Neural progenitor cell (in vitro differentiated cells): Measurements from ENCODE around the gene CAGE1. TPM values are rescaled to one million over a fixed set of nuclear protein-coding genes. Genes with fewer than 3 reads are reported as not detected.
"Not testable (repeated sequence)": the region's sequence is repeated elsewhere in the genome, so short reads cannot be mapped to it uniquely, and the experiment has no call there.

Experiments used
- DNase-seq: peaks from one replicate; pipeline ENCODE4 v3.0.0-alpha.2; 2016; ENCODE audit warnings: low spot score
- H2AFZ ChIP-seq: fragments of 200-600 bp; sonication (generic); replicated peaks from 2 replicates; pipeline ENCODE4 v1.6.1; 2016; ENCODE audit warnings: antibody characterized with exemption
- H3F3A ChIP-seq: fragments of 200-600 bp; sonication (generic); 2 replicates; pipeline ENCODE4 v1.6.1; 2016; ENCODE audit warnings: antibody characterized with exemption, low read depth
- H3K27ac ChIP-seq: fragments of 200-600 bp; sonication (generic); 2 replicates; pipeline ENCODE4 v1.5.1; 2016; ENCODE audit warnings: mild to moderate bottlenecking
- H3K27me3 ChIP-seq: fragments of 200-600 bp; sonication (generic); 2 replicates; pipeline ENCODE4 v1.6.1; 2016; ENCODE audit warnings: mild to moderate bottlenecking, moderate library complexity
- H3K36me3 ChIP-seq: fragments of 200-600 bp; sonication (generic); 2 replicates; pipeline ENCODE4 v1.5.1; 2016
- H3K4me1 ChIP-seq: fragments of 200-600 bp; sonication (generic); 2 replicates; pipeline ENCODE4 v1.6.1; 2016; ENCODE audit warnings: mixed run types
- H3K4me2 ChIP-seq: fragments of 200-600 bp; sonication (generic); 2 replicates; pipeline ENCODE4 v1.6.1; 2016
- H3K4me3 ChIP-seq: fragments of 200-600 bp; sonication (generic); 2 replicates; pipeline ENCODE4 v1.5.1; 2016
- H3K79me2 ChIP-seq: fragments of 200-600 bp; sonication (generic); 2 replicates; pipeline ENCODE4 v1.6.1; 2016; ENCODE audit warnings: low read depth
- H3K9ac ChIP-seq: fragments of 200-600 bp; sonication (generic); 2 replicates; pipeline ENCODE4 v1.6.1; 2016
- H3K9me3 ChIP-seq: fragments of 200-600 bp; sonication (generic); 2 replicates; pipeline ENCODE4 v1.5.1; 2016; ENCODE audit warnings: low read depth
- H4K20me1 ChIP-seq: fragments of 200-600 bp; sonication (generic); 2 replicates; pipeline ENCODE4 v1.6.1; 2016; ENCODE audit warnings: low read depth
- H3K27ac Mint-ChIP-seq: 3 replicates; pipeline ENCODE4 v1.8.0; 2021; ENCODE audit warnings: mixed read lengths
- H3K27me3 Mint-ChIP-seq: 2 replicates; pipeline ENCODE4 v1.8.0; 2022; ENCODE audit warnings: low read depth, mild to moderate bottlenecking, inconsistent platforms, moderate library complexity, mixed read lengths; ENCODE audit not compliant: insufficient read depth
- H3K36me3 Mint-ChIP-seq: 3 replicates; pipeline ENCODE4 v1.8.0; 2021; ENCODE audit warnings: mixed read lengths
- H3K4me1 Mint-ChIP-seq: 3 replicates; pipeline ENCODE4 v1.8.0; 2021; ENCODE audit warnings: mixed read lengths
- H3K4me3 Mint-ChIP-seq: 3 replicates; pipeline ENCODE4 v1.8.0; 2021; ENCODE audit warnings: mild to moderate bottlenecking, moderate library complexity, mixed read lengths
- H3K9me3 Mint-ChIP-seq: 3 replicates; pipeline ENCODE4 v1.8.0; 2020; ENCODE audit warnings: mixed read lengths
- EZH2 ChIP-seq: fragments of 200-600 bp; sonication (generic); IDR thresholded peaks from 2 replicates; pipeline ENCODE4 v1.6.1; 2017; ENCODE audit warnings: antibody characterized with exemption, mild to moderate bottlenecking, moderate library complexity
- EZH2phosphoT487 ChIP-seq: fragments of 200-600 bp; sonication (generic); IDR thresholded peaks from 2 replicates; pipeline ENCODE4 v1.6.1; 2017; ENCODE audit warnings: antibody characterized with exemption
- total RNA-seq: library from RNA; depleted of rRNA; stranded (reverse); fragments of >200 nt; gene quantifications from 2 replicates; pipeline ENCODE4 v1.2.3, GENCODE V29; 2015; ENCODE audit warnings: low replicate concordance
- TF ChIP-seq, protein P1 (sequence below): fragments of 200-600 bp; sonication (generic); IDR thresholded peaks from 2 replicates; pipeline ENCODE4 v1.5.1; 2017; ENCODE audit warnings: antibody characterized with exemption, mild to moderate bottlenecking

Gene CAGE1
- total RNA-seq, 1 donor from 2014 or later: not detected

DNA sequence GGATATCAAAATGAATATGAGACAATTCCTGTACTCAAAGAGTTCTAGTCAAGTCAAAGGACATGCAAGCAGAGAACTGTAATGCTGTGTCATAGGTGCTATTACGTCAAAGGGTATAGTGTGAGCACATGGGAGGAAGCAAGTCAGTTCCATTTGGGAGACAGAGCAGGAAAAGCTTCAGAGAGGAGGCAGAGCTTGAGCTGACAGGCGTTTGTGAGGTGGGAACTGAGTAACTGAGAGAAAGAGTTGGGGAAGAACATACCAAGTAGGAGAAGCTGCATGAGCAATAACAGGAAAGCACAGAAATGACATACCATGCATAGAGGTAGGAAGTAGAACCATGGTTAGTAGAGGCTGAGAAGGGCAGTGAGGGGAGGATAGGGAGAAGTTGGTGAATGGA is 61.3 kb downstream of the CAGE1 start:
- H3K9me3 Mint-ChIP-seq: no peaks in the 10 kb centered on the region
- Histone ChIP-seq H3F3A (no peaks in the 10 kb centered on the region), H3K27me3 (no peaks in the 10 kb centered on the region), H3K79me2 (no peaks in the 10 kb centered on the region), H3K9ac (no peak overlapping the region), H4K20me1 (no peaks in the 10 kb centered on the region), H3K4me3 (no peak overlapping the region), H3K27ac (no peak overlapping the region), H2AFZ (no peak overlapping the region), H3K4me2 (no peak overlapping the region), H3K36me3 (no peaks in the 10 kb centered on the region), H3K9me3 (no peaks in the 10 kb centered on the region), H3K4me1 (peaks cover 8% of the 10 kb centered on the region)
- no peak overlapping the region for H3K27ac Mint-ChIP-seq
- H3K4me3 Mint-ChIP-seq: no peak overlapping the region
- no peaks in the 10 kb centered on the region for H3K36me3 Mint-ChIP-seq
- TF ChIP-seq EZH2 (no peak), EZH2phosphoT487 (no peak)
- TF ChIP-seq, protein P1, sequence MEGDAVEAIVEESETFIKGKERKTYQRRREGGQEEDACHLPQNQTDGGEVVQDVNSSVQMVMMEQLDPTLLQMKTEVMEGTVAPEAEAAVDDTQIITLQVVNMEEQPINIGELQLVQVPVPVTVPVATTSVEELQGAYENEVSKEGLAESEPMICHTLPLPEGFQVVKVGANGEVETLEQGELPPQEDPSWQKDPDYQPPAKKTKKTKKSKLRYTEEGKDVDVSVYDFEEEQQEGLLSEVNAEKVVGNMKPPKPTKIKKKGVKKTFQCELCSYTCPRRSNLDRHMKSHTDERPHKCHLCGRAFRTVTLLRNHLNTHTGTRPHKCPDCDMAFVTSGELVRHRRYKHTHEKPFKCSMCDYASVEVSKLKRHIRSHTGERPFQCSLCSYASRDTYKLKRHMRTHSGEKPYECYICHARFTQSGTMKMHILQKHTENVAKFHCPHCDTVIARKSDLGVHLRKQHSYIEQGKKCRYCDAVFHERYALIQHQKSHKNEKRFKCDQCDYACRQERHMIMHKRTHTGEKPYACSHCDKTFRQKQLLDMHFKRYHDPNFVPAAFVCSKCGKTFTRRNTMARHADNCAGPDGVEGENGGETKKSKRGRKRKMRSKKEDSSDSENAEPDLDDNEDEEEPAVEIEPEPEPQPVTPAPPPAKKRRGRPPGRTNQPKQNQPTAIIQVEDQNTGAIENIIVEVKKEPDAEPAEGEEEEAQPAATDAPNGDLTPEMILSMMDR: no peak
- no peaks in the 10 kb centered on the region for H3K4me1 Mint-ChIP-seq
- H3K27me3 Mint-ChIP-seq: peaks cover 8% of the 10 kb centered on the region
- no peak for DNase-seq

DNA sequence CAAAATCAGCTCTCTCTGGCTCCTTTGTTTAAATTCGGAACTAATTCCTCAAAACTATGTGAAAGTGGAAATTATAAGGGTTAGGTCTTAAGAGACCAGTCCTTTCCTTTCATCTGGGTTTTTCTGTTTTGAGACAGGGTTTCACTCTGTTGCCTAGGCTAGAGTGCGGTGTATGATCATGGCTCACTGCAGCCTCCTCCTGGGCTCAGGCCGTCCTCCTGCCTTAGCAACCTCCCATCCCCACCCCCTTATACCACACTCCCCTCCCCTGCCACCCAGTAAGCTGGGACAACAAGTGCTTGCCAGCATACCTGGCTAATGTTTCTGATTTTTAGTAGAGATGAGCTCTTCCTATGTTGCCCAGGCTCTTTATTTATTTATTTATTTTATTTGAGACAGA is 63.8 kb downstream of the CAGE1 start:
- TF ChIP-seq, protein P1: no peak
- TF ChIP-seq EZH2phosphoT487 (no peak), EZH2 (no peak)
- Mint-ChIP-seq H3K27ac (no peak overlapping the region), H3K27me3 (peaks cover 3% of the 10 kb centered on the region), H3K36me3 (no peaks in the 10 kb centered on the region), H3K9me3 (no peaks in the 10 kb centered on the region), H3K4me3 (no peak overlapping the region), H3K4me1 (no peaks in the 10 kb centered on the region)
- Histone ChIP-seq H3K4me1 (no peaks in the 10 kb centered on the region), H3K9me3 (no peaks in the 10 kb centered on the region), H3K4me2 (no peak overlapping the region), H3K36me3 (no peaks in the 10 kb centered on the region), H2AFZ (no peak overlapping the region), H3K27ac (no peak overlapping the region), H3F3A (no peaks in the 10 kb centered on the region), H4K20me1 (no peaks in the 10 kb centered on the region), H3K27me3 (no peaks in the 10 kb centered on the region), H3K79me2 (no peaks in the 10 kb centered on the region), H3K4me3 (no peak overlapping the region), H3K9ac (no peak overlapping the region)
- DNase-seq: no peak

DNA sequence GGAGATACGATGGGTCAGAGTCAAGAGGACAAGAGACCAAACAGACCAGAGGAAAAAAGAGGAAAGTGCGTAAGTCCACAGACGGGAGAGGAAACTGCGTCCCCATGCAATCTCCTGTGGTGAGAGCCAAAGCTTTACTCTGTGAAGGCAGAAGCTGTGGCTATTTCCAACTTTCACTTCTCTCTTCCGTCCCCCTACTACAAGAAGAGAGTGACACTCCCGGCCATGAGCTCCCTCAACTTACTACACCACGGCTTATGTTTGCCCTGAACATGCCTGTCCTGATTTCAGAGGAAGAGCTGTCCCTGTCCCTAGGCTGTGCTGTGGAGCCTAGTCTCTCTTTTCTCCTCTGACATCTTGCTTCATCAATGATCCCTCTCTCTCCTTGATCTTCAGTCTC is 65.0 kb downstream of the CAGE1 start:
- Histone ChIP-seq H4K20me1 (no peaks in the 10 kb centered on the region), H3K4me1 (no peaks in the 10 kb centered on the region), H3K9me3 (no peaks in the 10 kb centered on the region), H3K79me2 (no peaks in the 10 kb centered on the region), H3K27me3 (no peaks in the 10 kb centered on the region), H3K36me3 (no peaks in the 10 kb centered on the region), H3K4me2 (no peak overlapping the region), H3K9ac (no peak overlapping the region), H3K27ac (no peak overlapping the region), H2AFZ (peak overlapping the region; percentile 55), H3F3A (no peaks in the 10 kb centered on the region), H3K4me3 (no peak overlapping the region)
- TF ChIP-seq EZH2phosphoT487: no peak
- TF ChIP-seq, protein P1: no peak
- no peak for TF ChIP-seq EZH2
- Mint-ChIP-seq H3K27me3 (no peaks in the 10 kb centered on the region), H3K4me1 (no peaks in the 10 kb centered on the region), H3K27ac (no peak overlapping the region), H3K9me3 (no peaks in the 10 kb centered on the region), H3K36me3 (no peaks in the 10 kb centered on the region), H3K4me3 (no peak overlapping the region)
- DNase-seq: no peak

DNA sequence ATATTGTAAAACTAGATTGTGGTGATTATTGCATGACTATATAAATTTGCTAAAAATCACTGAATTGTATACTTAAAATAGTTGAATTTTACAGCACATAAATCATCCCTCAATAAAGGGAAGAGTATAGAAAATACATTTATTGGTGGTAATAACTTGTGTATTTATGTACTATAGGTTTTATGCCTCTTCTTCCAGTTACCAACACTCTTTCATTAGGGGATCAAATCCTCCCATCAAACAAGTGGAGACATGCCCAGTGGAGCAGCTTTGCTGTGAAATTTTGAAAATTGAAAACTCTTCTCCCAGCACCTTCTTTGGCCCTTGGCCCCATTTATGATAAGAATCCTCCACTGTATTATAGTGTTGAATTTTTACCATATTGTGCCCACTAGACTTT is 66.5 kb downstream of the CAGE1 start:
- Mint-ChIP-seq H3K36me3 (no peaks in the 10 kb centered on the region), H3K27ac (no peak overlapping the region), H3K9me3 (no peaks in the 10 kb centered on the region), H3K4me3 (no peak overlapping the region), H3K27me3 (peaks cover 3% of the 10 kb centered on the region), H3K4me1 (no peaks in the 10 kb centered on the region)
- H3K9ac ChIP-seq: no peak overlapping the region
- no peak for TF ChIP-seq EZH2
- no peaks in the 10 kb centered on the region for H3K79me2 ChIP-seq
- no peak overlapping the region for H3K4me3 ChIP-seq
- no peak overlapping the region for H2AFZ ChIP-seq
- no peaks in the 10 kb centered on the region for H3K36me3 ChIP-seq
- DNase-seq: no peak
- H3K4me2 ChIP-seq: no peak overlapping the region
- H3K27me3 ChIP-seq: no peaks in the 10 kb centered on the region
- no peak overlapping the region for H3K27ac ChIP-seq
- no peaks in the 10 kb centered on the region for H3F3A ChIP-seq
- H3K9me3 ChIP-seq: no peaks in the 10 kb centered on the region
- H4K20me1 ChIP-seq: no peaks in the 10 kb centered on the region
- no peaks in the 10 kb centered on the region for H3K4me1 ChIP-seq

DNA sequence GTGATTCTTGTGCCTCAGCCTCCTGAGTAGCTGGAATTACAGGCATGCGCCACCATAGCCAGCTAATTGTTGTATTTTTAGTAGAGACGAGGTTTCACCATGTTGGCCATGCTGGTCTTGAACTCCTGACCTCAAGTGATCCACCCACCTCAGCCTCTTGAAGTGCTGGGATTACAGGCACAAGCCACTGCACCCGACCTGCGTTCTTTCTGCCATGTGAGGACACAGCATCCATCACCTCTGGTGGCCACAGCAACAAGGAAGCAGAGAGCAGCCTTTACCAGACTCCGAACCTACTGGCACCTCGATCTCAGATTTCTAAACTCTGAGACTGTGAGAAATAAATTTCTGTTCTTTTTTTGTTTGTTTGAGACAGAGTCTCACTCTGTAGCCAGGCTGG is 67.7 kb downstream of the CAGE1 start:
- not testable (repeated sequence) for H3K4me1 ChIP-seq, H3K4me3 Mint-ChIP-seq, H2AFZ ChIP-seq, H3F3A ChIP-seq, H3K27ac ChIP-seq, H3K9ac ChIP-seq, H3K9me3 ChIP-seq, H3K36me3 Mint-ChIP-seq, H3K27ac Mint-ChIP-seq, H3K4me3 ChIP-seq, H3K9me3 Mint-ChIP-seq, H3K4me1 Mint-ChIP-seq, H3K4me2 ChIP-seq, H3K36me3 ChIP-seq, H3K79me2 ChIP-seq, H3K27me3 Mint-ChIP-seq, DNase-seq, H3K27me3 ChIP-seq, H4K20me1 ChIP-seq

DNA sequence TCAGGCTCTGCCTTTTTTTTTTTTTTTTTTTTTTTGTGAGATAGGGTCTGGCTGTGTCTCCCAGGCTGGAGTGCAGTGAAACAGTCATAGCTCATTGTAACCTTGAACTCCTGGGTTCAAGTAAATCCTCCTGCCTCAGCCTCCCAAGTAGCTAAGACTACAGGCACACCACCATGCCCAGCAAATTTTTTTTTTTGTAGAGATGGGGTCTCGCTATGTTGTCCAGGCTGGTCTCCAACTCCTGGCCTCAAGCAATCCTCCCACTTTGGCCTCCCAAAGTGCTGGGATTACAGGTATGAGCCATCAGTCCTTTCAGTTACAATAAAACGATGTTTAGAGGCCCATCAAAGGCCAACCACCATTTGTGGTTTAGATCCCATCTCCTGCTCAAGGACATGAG is 70.1 kb downstream of the CAGE1 start:
- not testable (repeated sequence) for H3K27me3 ChIP-seq, H3K27me3 Mint-ChIP-seq, H3K4me1 Mint-ChIP-seq, H3K4me3 Mint-ChIP-seq, H3K4me1 ChIP-seq, H3K27ac Mint-ChIP-seq, H3K36me3 Mint-ChIP-seq, H3K9me3 ChIP-seq, H3K9me3 Mint-ChIP-seq, H3K4me2 ChIP-seq, H3K9ac ChIP-seq, H3K79me2 ChIP-seq, H4K20me1 ChIP-seq, H3K27ac ChIP-seq, DNase-seq, H3K4me3 ChIP-seq, H3F3A ChIP-seq, H3K36me3 ChIP-seq, H2AFZ ChIP-seq
